H1 (cell line): Measurements from ENCODE around the gene HS6ST2. TPM values are rescaled to one million over a fixed set of nuclear protein-coding genes. Genes with fewer than 3 reads are reported as not detected.

Experiments
- CTCF ChIA-PET: fragments of 300-600 bp; sonication (Branson Sonifier 250); formaldehyde crosslinking; loops from one replicate; lab custom pipeline; 2021; ENCODE audit not compliant: partially characterized antibody; lab: Charles Lee
- POLR2A ChIA-PET: fragments of 300-600 bp; sonication (Branson Sonifier 250); formaldehyde crosslinking; loops from one replicate; lab custom pipeline; 2021; ENCODE audit warnings: inconsistent platforms; ENCODE audit not compliant: partially characterized antibody; lab: Charles Lee
- DNase-seq, 2 experiments: peaks; one replicate each; pipeline versions ENCODE4 v3.0.0 to v3.0.0-alpha.2; 2010 to 2022; ENCODE audit warnings: low spot score in 2 of 2, low read depth in 1 of 2, mixed read lengths in 1 of 2
- FAIRE-seq: peaks from 2 replicates; lab custom pipeline; 2011; peaks lifted over from hg19 to GRCh38; lab: Jason Lieb, UNC
- H2AFZ ChIP-seq: 2 replicates; pipeline ENCODE4 v1.8.1; 2012; ENCODE audit warnings: low read length, inconsistent platforms
- H2AK5ac ChIP-seq: 2 replicates; pipeline ENCODE4 v1.6.1; 2013; ENCODE audit warnings: low read depth, low read length
- H2BK120ac ChIP-seq: replicated peaks from 2 replicates; pipeline ENCODE3; 2013; ENCODE audit warnings: low read depth, low read length, inconsistent platforms
- H2BK12ac ChIP-seq: 2 replicates; pipeline ENCODE4 v1.6.1; 2013; ENCODE audit warnings: low read depth, low read length
- H2BK15ac ChIP-seq: 2 replicates; pipeline ENCODE4 v1.6.1; 2013; ENCODE audit warnings: low read length
- H2BK20ac ChIP-seq: 2 replicates; pipeline ENCODE4 v1.6.1; 2013; ENCODE audit warnings: low read length
- H2BK5ac ChIP-seq: 2 replicates; pipeline ENCODE4 v1.6.1; 2013; ENCODE audit warnings: low read depth, low read length
- H3K14ac ChIP-seq: 2 replicates; pipeline ENCODE4 v1.6.1; 2013; ENCODE audit warnings: inconsistent platforms; ENCODE audit not compliant: insufficient read length
- H3K18ac ChIP-seq: 2 replicates; pipeline ENCODE4 v1.6.1; 2013; ENCODE audit warnings: low read length; ENCODE audit errors: extremely low read depth
- H3K23ac ChIP-seq: 2 replicates; pipeline ENCODE4 v1.6.1; 2013; ENCODE audit warnings: inconsistent platforms; ENCODE audit not compliant: insufficient read length
- H3K23me2 ChIP-seq: 2 replicates; pipeline ENCODE4 v1.6.1; 2013; ENCODE audit warnings: low read depth, low read length
- H3K27ac ChIP-seq: 2 replicates; pipeline ENCODE4 v1.6.1; 2011; ENCODE audit warnings: low read depth, low read length, inconsistent platforms
- H3K27me3 ChIP-seq, 4 experiments: replicated peaks in 1 of 4; 1 replicate in 1 of 4; 2 replicates in 3 of 4; pipeline versions ENCODE4 v1.6.1 to v1.8.1; 2011 to 2013; ENCODE audit warnings: low read length in 3 of 4, mild to moderate bottlenecking in 3 of 4, inconsistent platforms in 2 of 4, mixed read lengths in 2 of 4, moderate library complexity in 1 of 4; ENCODE audit not compliant: control insufficient read depth in 3 of 4, insufficient read depth in 3 of 4; ENCODE audit errors: extremely low read depth in 1 of 4
- H3K36me3 ChIP-seq, 4 experiments: 2 replicates each; pipeline versions ENCODE4 v1.6.1 to v1.8.1; 2011 to 2013; ENCODE audit warnings: mild to moderate bottlenecking in 4 of 4, low read length in 3 of 4, moderate library complexity in 2 of 4, control low read depth in 1 of 4, inconsistent platforms in 1 of 4; ENCODE audit not compliant: insufficient read depth in 4 of 4, control insufficient read depth in 2 of 4
- H3K4ac ChIP-seq: replicated peaks from 2 replicates; pipeline ENCODE3; 2013; ENCODE audit warnings: low read length, low read depth, mixed read lengths, inconsistent platforms; ENCODE audit not compliant: insufficient read length
- H3K4me1 ChIP-seq, 4 experiments: replicated peaks in 1 of 4; 1 replicate in 1 of 4; 2 replicates in 3 of 4; pipeline versions ENCODE4 v1.6.1 to v1.8.1; 2011 to 2013; ENCODE audit warnings: low read length in 3 of 4, inconsistent platforms in 2 of 4, mixed read lengths in 1 of 4; ENCODE audit not compliant: insufficient read depth in 4 of 4, control insufficient read depth in 3 of 4
- H3K4me2 ChIP-seq, 2 experiments: 2 replicates each; pipeline versions ENCODE4 v1.6.1 to v1.8.1; 2011 to 2013; ENCODE audit warnings: low read depth in 2 of 2, low read length in 2 of 2, control low read depth in 1 of 2, inconsistent platforms in 1 of 2, mild to moderate bottlenecking in 1 of 2; ENCODE audit not compliant: insufficient read depth in 1 of 2
- H3K4me3 ChIP-seq, 4 experiments: fragments of 200-600, 300-600 bp in 1 of 4; sonication (generic), shearing (Covaris generic), sonication (Bioruptor Twin) in 1 of 4; 2 replicates each; pipeline versions ENCODE4 v1.5.1 to v1.8.1; 2011 to 2016; ENCODE audit warnings: low read length in 4 of 4, low read depth in 3 of 4, control low read depth in 2 of 4, inconsistent platforms in 2 of 4, mild to moderate bottlenecking in 2 of 4, mixed read lengths in 1 of 4, moderate library complexity in 1 of 4; ENCODE audit not compliant: insufficient read depth in 2 of 4; ENCODE audit errors: extremely low read depth in 1 of 4
- H3K56ac ChIP-seq: replicated peaks from 2 replicates; pipeline ENCODE3; 2013; ENCODE audit warnings: low read depth, mild to moderate bottlenecking, mixed read lengths, low read length, inconsistent platforms; ENCODE audit not compliant: insufficient read length
- H3K79me1 ChIP-seq: 2 replicates; pipeline ENCODE4 v1.6.1; 2013; ENCODE audit warnings: low read depth, low read length, control low read depth
- H3K79me2 ChIP-seq, 2 experiments: 2 replicates each; pipeline versions ENCODE4 v1.6.1 to v1.8.1; 2012 to 2013; ENCODE audit warnings: low read length in 2 of 2, mild to moderate bottlenecking in 2 of 2, inconsistent platforms in 1 of 2; ENCODE audit not compliant: insufficient read depth in 2 of 2, control insufficient read depth in 1 of 2
- H3K9ac ChIP-seq, 4 experiments: replicated peaks in 1 of 4; 1 replicate in 1 of 4; 2 replicates in 3 of 4; pipeline versions ENCODE4 v1.6.1 to v1.8.1; 2011 to 2013; ENCODE audit warnings: low read depth in 3 of 4, low read length in 3 of 4, control low read depth in 2 of 4, mild to moderate bottlenecking in 2 of 4, moderate library complexity in 2 of 4, inconsistent platforms in 1 of 4; ENCODE audit errors: extremely low read depth in 1 of 4
- H3K9me3 ChIP-seq, 2 experiments: 2 replicates each; pipeline versions ENCODE4 v1.6.1 to v1.8.1; 2012 to 2013; ENCODE audit warnings: mild to moderate bottlenecking in 2 of 2, moderate library complexity in 2 of 2, control low read depth in 1 of 2, inconsistent platforms in 1 of 2, low read depth in 1 of 2, low read length in 1 of 2, mixed read lengths in 1 of 2; ENCODE audit not compliant: insufficient read depth in 2 of 2
- H4K20me1 ChIP-seq, 2 experiments: replicated peaks in 1 of 2; 2 replicates each; pipeline versions ENCODE3 to v1.8.1; 2011 to 2013; ENCODE audit warnings: inconsistent platforms in 2 of 2, low read length in 2 of 2, mild to moderate bottlenecking in 1 of 2; ENCODE audit not compliant: insufficient read depth in 2 of 2, control insufficient read depth in 1 of 2
- H4K5ac ChIP-seq: 2 replicates; pipeline ENCODE4 v1.6.1; 2013; ENCODE audit warnings: low read length, low read depth, mixed read lengths, inconsistent platforms; ENCODE audit not compliant: insufficient read length
- H4K8ac ChIP-seq: 2 replicates; pipeline ENCODE4 v1.8.0; 2013; ENCODE audit warnings: mild to moderate bottlenecking, moderate library complexity, low read length, inconsistent platforms; ENCODE audit not compliant: insufficient read depth; ENCODE audit errors: extremely low read depth
- H4K91ac ChIP-seq: replicated peaks from 2 replicates; pipeline ENCODE3; 2013; ENCODE audit warnings: low read length, mixed read lengths, inconsistent platforms; ENCODE audit not compliant: insufficient read length
- CTBP2 ChIP-seq: IDR thresholded peaks from 2 replicates; pipeline ENCODE4 v1.7.0; 2011; ENCODE audit warnings: borderline replicate concordance, mild to moderate bottlenecking, moderate library complexity, mixed read lengths, low read length; ENCODE audit not compliant: insufficient read depth, insufficient read length
- EGR1 ChIP-seq: IDR thresholded peaks from 2 replicates; pipeline ENCODE4 v1.6.1; 2011; ENCODE audit warnings: low read depth, low read length, borderline replicate concordance
- GABPA ChIP-seq: IDR thresholded peaks from 2 replicates; pipeline ENCODE4 v1.6.1; 2011; ENCODE audit warnings: mild to moderate bottlenecking, low read length, moderate library complexity, borderline replicate concordance; ENCODE audit not compliant: insufficient read depth
- HDAC2 ChIP-seq, 2 experiments: fragments of 300-600 bp in 1 of 2; sonication (generic) in 1 of 2; IDR thresholded peaks; 2 replicates each; pipeline ENCODE4 v1.6.1; 2011 to 2012; ENCODE audit warnings: low read depth in 2 of 2, low read length in 2 of 2, mild to moderate bottlenecking in 2 of 2, moderate library complexity in 2 of 2, borderline replicate concordance in 1 of 2, inconsistent platforms in 1 of 2
- JUND ChIP-seq: IDR thresholded peaks from 2 replicates; pipeline ENCODE4 v1.6.1; 2011; ENCODE audit warnings: mild to moderate bottlenecking, improper control_type of control experiment, low read length
- KDM5A ChIP-seq: fragments of 200-600 bp; IDR thresholded peaks from 2 replicates; pipeline ENCODE4 v1.7.1; 2012; ENCODE audit warnings: mild to moderate bottlenecking, low read length, inconsistent platforms, mixed read lengths
- MAFK ChIP-seq: IDR thresholded peaks from 2 replicates; pipeline ENCODE4 v1.6.1; 2012; ENCODE audit warnings: low read depth, mild to moderate bottlenecking, improper control_type of control experiment, low read length
- MAX ChIP-seq: IDR thresholded peaks from 2 replicates; pipeline ENCODE4 v1.6.1; 2012; ENCODE audit warnings: inconsistent platforms
- POLR2AphosphoS5 ChIP-seq: IDR thresholded peaks from 2 replicates; pipeline ENCODE4 v1.6.1; 2011; ENCODE audit warnings: low read depth, low read length
- RNF2 ChIP-seq: fragments of 200-900, 300-1000 bp; sonication (generic); IDR thresholded peaks from 2 replicates; pipeline ENCODE4 v1.7.1; 2016; ENCODE audit warnings: borderline replicate concordance, low read depth, mild to moderate bottlenecking, antibody characterized with exemption, low read length; ENCODE audit not compliant: poor library complexity, severe bottlenecking; ENCODE audit errors: missing control alignments
- WGBS, 2 experiments: shearing (Covaris generic) in 1 of 2; methylation state at CpG; one replicate each; pipeline versions ENCODE4 v1.1.6 to v1.1.7; 2013 to 2015; ENCODE audit warnings: low lambda C conversion rate in 2 of 2, mixed read lengths in 2 of 2, inconsistent platforms in 1 of 2, low coverage in 1 of 2, missing lambda C conversion rate in 1 of 2; ENCODE audit not compliant: insufficient replicate concordance in 2 of 2, insufficient coverage in 1 of 2, insufficient read length in 1 of 2; ENCODE audit errors: extremely low coverage in 1 of 2, missing lambda C conversion rate in 1 of 2; 5-methylcytosine and 5-hydroxymethylcytosine counted together
- polyA plus RNA-seq, 7 experiments: library from polyadenylated mRNA; depleted of rRNA in 3 of 7; stranded (reverse) in 5 of 7; unstranded in 2 of 7; fragments of >200 nt in 5 of 7; fragments of 200-250 nt in 2 of 7; gene quantifications; 1 replicate in 5 of 7; 2 replicates in 1 of 7; 4 replicates in 1 of 7; pipeline versions ENCODE4 v1.2.1 to v1.2.3, GENCODE V29; 2011 to 2013; ENCODE audit warnings: missing spikeins in 2 of 7, mixed read lengths in 2 of 7
- total RNA-seq: library from RNA; stranded (reverse); fragmentation: NEBNext Ultra II Directional; extraction: Animal tissue kit (Norgen Biotek cat#: 25700); gene quantifications from 2 replicates; pipeline ENCODE4 v1.2.1, GENCODE V29; 2021

HS6ST2 gene
- total and polyA plus RNA-seq, 2 of the 8 experiments (the other 6 are each of a cell fraction or from before 2014, with no cell fraction given), result 3.9 TPM

- H3K14ac ChIP-seq, result no peak overlapping the region
- no peak overlapping the region for H4K8ac ChIP-seq
- no peak for FAIRE-seq
- 83% methylated on average over 2 of the region's 3 CpGs; no CpG with 5 or more reads in 1 of the 2 experiments for WGBS, 2 experiments
- H2BK5ac ChIP-seq, result no peak overlapping the region
- no peak for DNase-seq
- ChIA-PET CTCF (interaction anchor here (1.9 kb wide), 1 partner anchor 11 kb away, joined by 7 read pairs; no protein-coding TSS in a partner anchor), POLR2A (no interaction called here)
- no peak overlapping the region for H3K4me2 ChIP-seq
- no peaks in the 10 kb centered on the region for H3K27me3 ChIP-seq
- H3K4ac ChIP-seq, result no peak overlapping the region
- no peak overlapping the region for H3K9ac ChIP-seq
- no peak overlapping the region for H2AFZ ChIP-seq
- no peak overlapping the region for H3K27ac ChIP-seq
- no peaks in the 10 kb centered on the region for H3K79me2 ChIP-seq
- H3K4me1 ChIP-seq, result peaks cover 0 to 2% (median 0%) of the 10 kb centered on the region in 4 experiments; a peak in 1 of 7 replicates
- H4K91ac ChIP-seq, result no peak overlapping the region
- no peak overlapping the region for H4K5ac ChIP-seq
- H2AK5ac ChIP-seq, result no peak overlapping the region
- H2BK20ac ChIP-seq, result no peak overlapping the region
- no peak overlapping the region for H3K23ac ChIP-seq
- H3K36me3 ChIP-seq, result no peaks in the 10 kb centered on the region
- H3K56ac ChIP-seq, result no peak overlapping the region
- H3K23me2 ChIP-seq, result no peaks in the 10 kb centered on the region
- no peaks in the 10 kb centered on the region for H3K79me1 ChIP-seq
- H3K9me3 ChIP-seq, result no peaks in the 10 kb centered on the region
- no peak overlapping the region for H2BK15ac ChIP-seq
- no peaks in the 10 kb centered on the region for H4K20me1 ChIP-seq
- no peak overlapping the region for H3K4me3 ChIP-seq
- H3K18ac ChIP-seq, result no peak overlapping the region
- H2BK12ac ChIP-seq, result no peak overlapping the region
- no peak overlapping the region for H2BK120ac ChIP-seq
- TF ChIP-seq EGR1 (no peak), JUND (no peak), RNF2 (no peak), POLR2AphosphoS5 (no peak), MAX (no peak), MAFK (no peak), GABPA (no peak), CTBP2 (no peak), HDAC2 (IDR thresholded peaks at IDR 0.05; ENCODE audit: borderline replicate concordance in 1 of 2, low read depth in 2 of 2, low read length in 2 of 2) (no peak), KDM5A (no peak)
Observed at GRCh38 chrX:132853040-132853439, 105.4 kb downstream of the HS6ST2 start.
